ENCODE results near the gene C5orf24.

Gene C5orf24

GRCh38 chr5:134874831-134875655 is 29.3 kb downstream of the C5orf24 start (continued):
- TF ChIP-seq ZNF248 (tag by site-specific recombination; IDR thresholded peaks at IDR 0.05) (no peak), ZNF518A (tag by site-specific recombination; conservative IDR thresholded peaks at IDR 0.05; ENCODE audit: low read depth) (0 out of 2 replicates have a peak, but pooled peaks have one; percentile 6), ZNF837 (tag by site-specific recombination; IDR thresholded peaks at IDR 0.05) (no peak), ZNF10 (tag by site-specific recombination; IDR thresholded peaks at IDR 0.05) (no peak; the same call in 1 of the 2 replicates), ZBTB44 (tag by site-specific recombination; IDR thresholded peaks at IDR 0.05) (no peak), ZNF521 (tag by site-specific recombination; IDR thresholded peaks at IDR 0.05) (no peak), ZNF785 (tag by site-specific recombination; IDR thresholded peaks at IDR 0.05) (no peak), RBAK (tag by site-specific recombination; IDR thresholded peaks at IDR 0.05) (no peak), ZSCAN30 (tag by site-specific recombination; IDR thresholded peaks at IDR 0.05) (no peak), ZBTB6 (tag by site-specific recombination; IDR thresholded peaks at IDR 0.05) (no peak), ZNF140 (tag by site-specific recombination; IDR thresholded peaks at IDR 0.05) (no peak), PBX3 (CRISPR knock-in tag; IDR thresholded peaks at IDR 0.05) (no peak), SALL2 (tag by site-specific recombination; IDR thresholded peaks at IDR 0.05; ENCODE audit: borderline replicate concordance) (no peak), ZNF645 (tag by site-specific recombination; IDR thresholded peaks at IDR 0.05) (no peak), ZNF610 (tag by site-specific recombination; IDR thresholded peaks at IDR 0.05; ENCODE audit: borderline replicate concordance) (no peak), ZNF214 (tag by site-specific recombination; IDR thresholded peaks at IDR 0.05; ENCODE audit: borderline replicate concordance) (no peak), ZNF707 (tag by site-specific recombination; IDR thresholded peaks at IDR 0.05) (no peak), ZNF404 (tag by site-specific recombination; IDR thresholded peaks at IDR 0.05) (no peak), ZNF768 (tag by site-specific recombination; IDR thresholded peaks at IDR 0.05) (no peak), ZIC2 (tag by site-specific recombination; IDR thresholded peaks at IDR 0.05) (peak; percentile 83), HOXA7 (CRISPR knock-in tag; IDR thresholded peaks at IDR 0.05; ENCODE audit: borderline replicate concordance) (no peak), WT1 (tag by site-specific recombination; IDR thresholded peaks at IDR 0.05) (no peak), ZNF133 (tag by site-specific recombination; IDR thresholded peaks at IDR 0.05) (no peak), HIC1 (tag by site-specific recombination; IDR thresholded peaks at IDR 0.05) (no peak), MZF1 (tag by site-specific recombination; IDR thresholded peaks at IDR 0.05; ENCODE audit: borderline replicate concordance) (no peak), ZFHX2 (tag by site-specific recombination; conservative IDR thresholded peaks at IDR 0.05) (no peak), ZNF146 (tag by site-specific recombination; IDR thresholded peaks at IDR 0.05) (no peak), ZNF350 (tag by site-specific recombination; IDR thresholded peaks at IDR 0.05) (no peak)
